Activated CD8-positive, alpha-beta memory T cell treated with anti-CD3 and anti-CD28 coated beads, Interleukin-2, amount 50 U/mL, for 24 hours (primary cell): ENCODE measurements around the gene SEMA3D.

ENCODE experiments used
- DNase-seq: peaks from one replicate; pipeline ENCODE4 v3.0.0-alpha.2; 2020; ENCODE audit errors: extremely low read depth

Gene SEMA3D

GRCh38 chr7:85186521-85187241, at the start of gene SEMA3D:
Gene SEMA3D (minus strand): TSS chr7:85187056. CDS start chr7:85121891, 65,165 bp downstream.
- DNase-seq = no peak

- no peak for DNase-seq
Observed at GRCh38 chr7:85234730-85235129, 47.9 kb upstream of the SEMA3D start.

- DNase-seq = no peak
Observed at GRCh38 chr7:85232068-85232467, 45.2 kb upstream of the SEMA3D start.

GRCh38 chr7:85230623-85231022, 43.8 kb upstream of the SEMA3D start:
- no peak for DNase-seq

- DNase-seq = no peak
Observed at GRCh38 chr7:85229544-85229943, 42.7 kb upstream of the SEMA3D start.

- DNase-seq = no peak
Observed at GRCh38 chr7:85226361-85227085, 39.7 kb upstream of the SEMA3D start.

GRCh38 chr7:85224171-85224570, 37.3 kb upstream of the SEMA3D start:
- DNase-seq = no peak

GRCh38 chr7:85222522-85222921, 35.7 kb upstream of the SEMA3D start:
- DNase-seq = no peak

- DNase-seq = no peak
Observed at GRCh38 chr7:85221796-85222195, 34.9 kb upstream of the SEMA3D start.

GRCh38 chr7:85220651-85221050, 33.8 kb upstream of the SEMA3D start:
- no peak for DNase-seq

GRCh38 chr7:85220023-85220422, 33.2 kb upstream of the SEMA3D start:
- DNase-seq = no peak

GRCh38 chr7:85217085-85217484, 30.2 kb upstream of the SEMA3D start:
- DNase-seq = no peak

GRCh38 chr7:85215098-85215497, 28.2 kb upstream of the SEMA3D start:
- DNase-seq = no peak

- DNase-seq = no peak
Observed at GRCh38 chr7:85213500-85213899, 26.6 kb upstream of the SEMA3D start.

- DNase-seq = no peak
Observed at GRCh38 chr7:85205754-85206153, 18.9 kb upstream of the SEMA3D start.

- no peak for DNase-seq
Observed at GRCh38 chr7:85204496-85204895, 17.6 kb upstream of the SEMA3D start.

GRCh38 chr7:85204061-85204460, 17.2 kb upstream of the SEMA3D start:
- DNase-seq = no peak

GRCh38 chr7:85201209-85201608, 14.4 kb upstream of the SEMA3D start:
- no peak for DNase-seq

- DNase-seq = no peak
Observed at GRCh38 chr7:85196696-85197095, 9.8 kb upstream of the SEMA3D start.

GRCh38 chr7:85191383-85191782, 4.5 kb upstream of the SEMA3D start:
- no peak for DNase-seq

- no peak for DNase-seq
Observed at GRCh38 chr7:85186083-85186520, 754 bp downstream of the SEMA3D start.

- no peak for DNase-seq
Observed at GRCh38 chr7:85185424-85186082, 1.3 kb downstream of the SEMA3D start.
